Measurements from ENCODE around the gene NOL4L. TPM values are rescaled to one million over a fixed set of nuclear protein-coding genes. Genes with fewer than 3 reads are reported as not detected.

NOL4L gene
- total RNA-seq, 1 experiment from 2014 or later = 31.7 TPM

- Histone ChIP-seq H4K20me1 (ENCODE audit: control insufficient read depth, insufficient read depth, insufficient read length) (no peaks in the 10 kb centered on the region), H2BK20ac (ENCODE audit: low read depth, low read length, poor library complexity, severe bottlenecking) (no peak overlapping the region), H2AK5ac (ENCODE audit: insufficient read length, low read length) (no peak overlapping the region), H3K4ac (ENCODE audit: low read depth, low read length) (no peak overlapping the region), H2BK120ac (ENCODE audit: low read depth, low read length, poor library complexity, severe bottlenecking) (no peak overlapping the region), H2AFZ (ENCODE audit: low read length) (no peak overlapping the region), H3K9ac (ENCODE audit: extremely low read depth, insufficient read length, low read length) (no peak overlapping the region), H3K56ac (ENCODE audit: insufficient read length, low read depth, low read length) (no peak overlapping the region), H3K27ac (ENCODE audit: insufficient read length, low read depth, low read length) (no peak overlapping the region), H3K14ac (ENCODE audit: insufficient read depth, low read length) (peak overlapping the region; percentile 38; the same call in 1 of the 2 replicates), H3T11ph (ENCODE audit: low read length) (no peak overlapping the region), H3K23me2 (ENCODE audit: insufficient read length, low read depth, low read length, poor library complexity, severe bottlenecking) (no peaks in the 10 kb centered on the region), H3K4me2 (ENCODE audit: insufficient read depth, insufficient read length, low read length) (no peak overlapping the region), H4K91ac (ENCODE audit: insufficient read length, low read depth, low read length) (no peak overlapping the region), H3K23ac (ENCODE audit: insufficient read length, low read depth, low read length) (no peak overlapping the region), H2BK5ac (ENCODE audit: insufficient read length, low read length) (no peak overlapping the region), H2BK15ac (ENCODE audit: low read depth, low read length) (no peak overlapping the region), H3K9me3 (ENCODE audit: control insufficient read depth, low read depth, low read length) (no peaks in the 10 kb centered on the region), H3K4me1 (ENCODE audit: insufficient read depth, low read length) (peaks cover under 1% of the 10 kb centered on the region; the same call in 1 of the 2 replicates), H3K18ac (ENCODE audit: insufficient read length, low read depth, low read length) (no peak overlapping the region), H4K8ac (replicated peaks; ENCODE audit: insufficient read length, low read depth, low read length) (no peak overlapping the region), H3K79me1 (ENCODE audit: insufficient read depth, low read depth, low read length, poor library complexity, severe bottlenecking) (peaks cover under 1% of the 10 kb centered on the region), H4K5ac (ENCODE audit: insufficient read length, low read depth, low read length) (no peak overlapping the region), H2BK12ac (ENCODE audit: insufficient read length, low read depth, low read length) (no peak overlapping the region), H3K27me3 (ENCODE audit: insufficient read depth, low read length) (no peaks in the 10 kb centered on the region), H3K79me2 (ENCODE audit: insufficient read depth, low read length) (peaks cover 16% of the 10 kb centered on the region; the same call in 1 of the 2 replicates)
- no peak for DNase-seq
- Mint-ChIP-seq H3K4me1 (peaks cover 50 to 55% of the 10 kb centered on the region in 2 experiments), H3K9me3 (no peaks in the 10 kb centered on the region), H3K4me3 (no peak overlapping the region), H3K27me3 (ENCODE audit: low read depth) (no peaks in the 10 kb centered on the region; the same call in none of the 2 replicates), H3K36me3 (ENCODE audit: insufficient read depth in 1 of 3, low read depth in 3 of 3) (peaks cover 4 to 18% (median 17%) of the 10 kb centered on the region in 3 experiments; a peak in 5 of 7 replicates), H3K27ac (peak overlapping the region in 1 of 3 experiments; percentile 68; a peak in 1 of 7 replicates)
- WGBS (ENCODE audit: extremely low coverage, insufficient read length, low lambda C conversion rate) = no CpG with 5 or more reads among the region's 8 CpGs
- TF ChIP-seq, protein P1, sequence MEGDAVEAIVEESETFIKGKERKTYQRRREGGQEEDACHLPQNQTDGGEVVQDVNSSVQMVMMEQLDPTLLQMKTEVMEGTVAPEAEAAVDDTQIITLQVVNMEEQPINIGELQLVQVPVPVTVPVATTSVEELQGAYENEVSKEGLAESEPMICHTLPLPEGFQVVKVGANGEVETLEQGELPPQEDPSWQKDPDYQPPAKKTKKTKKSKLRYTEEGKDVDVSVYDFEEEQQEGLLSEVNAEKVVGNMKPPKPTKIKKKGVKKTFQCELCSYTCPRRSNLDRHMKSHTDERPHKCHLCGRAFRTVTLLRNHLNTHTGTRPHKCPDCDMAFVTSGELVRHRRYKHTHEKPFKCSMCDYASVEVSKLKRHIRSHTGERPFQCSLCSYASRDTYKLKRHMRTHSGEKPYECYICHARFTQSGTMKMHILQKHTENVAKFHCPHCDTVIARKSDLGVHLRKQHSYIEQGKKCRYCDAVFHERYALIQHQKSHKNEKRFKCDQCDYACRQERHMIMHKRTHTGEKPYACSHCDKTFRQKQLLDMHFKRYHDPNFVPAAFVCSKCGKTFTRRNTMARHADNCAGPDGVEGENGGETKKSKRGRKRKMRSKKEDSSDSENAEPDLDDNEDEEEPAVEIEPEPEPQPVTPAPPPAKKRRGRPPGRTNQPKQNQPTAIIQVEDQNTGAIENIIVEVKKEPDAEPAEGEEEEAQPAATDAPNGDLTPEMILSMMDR (conservative IDR thresholded peaks at IDR 0.05) = no peak
These were observed 110.5 kb downstream of the NOL4L start for GRCh38 chr20:32474717-32474966.
